NCI-H2227 treated with DMSO at 0.1 percent for 48 hours (cell line): ENCODE data around the gene BTRC.
"Not testable (repeated sequence)": the region's sequence is repeated elsewhere in the genome, so short reads cannot be mapped to it uniquely, and the experiment has no call there.

Experiments used
- DNase-seq: peaks from one replicate; lab custom pipeline; 2025; lab: John Stamatoyannopoulos, UW

BTRC gene

DNA sequence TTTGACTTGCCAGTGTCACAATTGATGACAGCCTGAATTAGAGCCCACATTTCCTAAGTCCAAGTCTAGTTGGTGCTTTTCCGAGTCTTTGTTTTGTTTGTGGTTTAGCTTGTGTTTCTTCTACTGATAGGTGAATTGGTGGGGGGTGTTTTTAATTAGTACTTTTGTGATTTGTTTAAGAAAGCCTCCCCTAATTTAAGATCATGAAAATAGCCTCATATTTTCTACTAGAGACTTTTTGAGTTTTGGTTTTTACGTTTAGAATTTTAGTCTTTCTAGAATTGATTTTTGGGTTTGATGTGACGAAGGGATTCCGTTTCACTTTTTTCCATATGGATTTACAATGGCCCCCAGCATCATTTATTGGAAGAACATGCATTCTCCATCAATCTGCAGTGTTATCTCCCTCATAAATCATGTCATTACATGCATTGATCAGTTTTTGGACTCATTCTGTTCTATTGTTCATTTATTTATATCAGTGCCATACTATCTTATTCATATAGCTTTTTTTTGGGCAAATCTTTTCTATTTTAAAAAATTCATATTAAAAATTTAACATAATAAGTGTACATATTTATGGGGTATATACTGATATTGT, 32.8 kb downstream of the BTRC start:
- DNase-seq: no peak

DNA sequence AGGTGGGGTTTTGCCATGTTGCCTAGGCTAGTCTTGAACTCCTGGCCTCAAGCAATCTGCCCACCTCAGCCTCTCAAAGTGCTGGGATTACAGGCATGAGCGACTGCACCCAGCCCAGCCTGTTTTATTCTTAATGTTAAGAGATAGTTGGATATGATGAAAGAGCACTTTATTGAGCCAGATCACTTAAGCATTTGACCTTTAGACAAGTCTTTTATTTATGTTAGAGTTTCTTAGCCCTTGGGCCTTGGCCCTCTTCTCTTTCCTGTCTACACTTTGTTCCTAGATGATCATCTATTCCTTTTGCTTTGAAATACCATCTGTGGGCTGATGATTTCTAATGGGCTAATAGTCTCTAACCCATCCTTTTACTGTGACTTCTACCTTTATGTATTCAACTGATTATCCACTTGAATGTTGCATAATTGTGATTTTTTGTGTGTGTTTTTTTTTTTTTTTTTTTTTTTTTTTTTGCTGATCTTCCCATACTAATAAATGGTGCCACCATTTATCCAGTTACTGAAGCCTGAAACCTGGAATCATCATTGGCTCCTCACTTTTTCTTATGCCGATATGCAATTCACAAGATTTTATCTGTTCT, 34.8 kb downstream of the BTRC start:
- DNase-seq: peak; percentile 35

DNA sequence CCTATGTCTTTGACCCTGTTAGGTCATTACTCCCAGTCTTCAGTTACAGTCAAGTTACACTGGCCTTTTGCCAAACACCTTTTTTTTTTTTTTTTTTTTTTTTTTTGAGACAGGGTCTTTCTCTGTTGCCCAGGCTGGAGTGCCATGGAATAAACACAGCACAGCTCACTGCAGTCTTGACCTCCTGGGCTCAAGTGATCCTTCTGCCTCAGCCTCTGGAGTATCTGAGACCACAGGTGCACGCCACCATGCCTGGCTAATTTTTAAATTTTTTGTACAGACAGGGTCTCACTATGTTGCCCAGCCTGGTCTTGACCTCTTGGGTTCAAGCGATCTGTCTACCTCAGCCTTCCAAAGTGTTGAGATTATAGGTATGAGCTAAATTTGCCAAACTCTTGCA, 35.6 kb downstream of the BTRC start:
- DNase-seq: not testable (repeated sequence)

DNA sequence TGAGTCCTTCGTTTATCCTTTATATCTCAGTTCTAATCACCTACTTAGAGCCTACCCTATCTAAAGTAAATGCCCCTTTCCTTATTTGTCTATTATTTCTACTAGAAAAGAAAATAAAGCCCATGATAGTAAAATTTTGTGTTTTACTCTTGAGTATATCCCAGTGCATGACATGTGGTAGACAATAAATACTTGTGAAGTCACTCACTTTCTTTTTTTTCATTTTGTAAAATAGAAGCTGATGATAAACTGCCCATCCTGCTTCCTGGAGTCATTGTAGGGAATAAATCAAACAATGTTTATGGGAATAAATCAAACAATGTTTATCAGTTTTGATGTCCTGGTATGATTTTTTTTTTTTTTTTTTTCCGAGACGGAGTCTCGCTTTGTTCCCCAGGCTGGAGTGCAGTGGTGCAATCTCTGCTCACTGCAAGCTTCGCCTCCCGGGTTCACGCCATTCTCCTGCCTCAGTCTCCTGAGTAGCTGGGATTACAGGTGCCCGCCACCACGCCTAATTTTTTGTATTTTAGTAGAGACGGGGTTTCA, 36.1 kb downstream of the BTRC start:
- DNase-seq: no peak

DNA sequence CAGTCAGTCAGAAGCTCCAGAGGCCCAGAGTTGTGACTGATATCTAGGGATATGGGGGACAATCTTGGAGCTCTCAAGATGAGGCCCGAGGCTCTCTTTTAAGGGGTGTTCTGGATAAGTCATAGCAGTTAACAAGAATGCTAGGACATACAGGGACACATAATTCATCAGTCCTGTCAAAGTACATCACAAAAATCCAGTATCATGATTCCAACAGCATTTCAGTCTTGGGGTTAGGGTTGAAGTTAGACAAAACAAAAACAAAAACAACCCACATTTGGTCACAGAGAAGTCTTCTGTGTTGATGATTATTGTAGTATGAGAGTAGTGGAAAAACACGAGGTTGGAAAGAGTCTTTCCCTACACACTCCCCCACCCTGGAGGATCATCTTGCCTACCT, 39.4 kb downstream of the BTRC start:
- no peak for DNase-seq

DNA sequence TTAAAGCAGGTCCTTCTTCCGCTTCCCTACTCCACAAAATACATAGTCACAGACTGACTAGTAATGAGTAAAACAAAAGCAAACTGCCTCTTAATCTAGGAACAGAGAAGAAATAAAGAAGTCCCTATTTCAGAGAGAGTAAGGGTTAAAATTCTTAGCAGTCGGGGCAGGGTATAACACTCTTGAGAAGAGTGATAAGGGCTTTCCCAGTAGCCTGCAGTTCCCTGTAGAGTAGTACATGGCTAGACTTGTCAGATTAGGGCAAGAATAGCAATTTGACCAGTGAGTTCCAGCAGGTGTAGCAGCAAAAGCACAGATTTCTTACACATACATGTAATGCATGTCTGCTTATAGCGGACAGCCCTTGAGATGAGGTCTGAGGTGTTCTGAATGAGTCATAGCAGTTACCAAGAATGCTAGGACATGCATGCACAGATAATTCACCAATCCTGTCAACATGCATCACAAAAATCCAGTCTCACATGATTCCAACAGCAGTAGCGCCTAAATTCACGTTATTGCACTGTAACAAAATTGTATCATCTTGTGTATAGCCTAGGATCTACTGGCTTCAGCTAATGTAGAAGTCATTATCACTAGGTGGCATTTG, 40.7 kb downstream of the BTRC start:
- peak; percentile 20 for DNase-seq

DNA sequence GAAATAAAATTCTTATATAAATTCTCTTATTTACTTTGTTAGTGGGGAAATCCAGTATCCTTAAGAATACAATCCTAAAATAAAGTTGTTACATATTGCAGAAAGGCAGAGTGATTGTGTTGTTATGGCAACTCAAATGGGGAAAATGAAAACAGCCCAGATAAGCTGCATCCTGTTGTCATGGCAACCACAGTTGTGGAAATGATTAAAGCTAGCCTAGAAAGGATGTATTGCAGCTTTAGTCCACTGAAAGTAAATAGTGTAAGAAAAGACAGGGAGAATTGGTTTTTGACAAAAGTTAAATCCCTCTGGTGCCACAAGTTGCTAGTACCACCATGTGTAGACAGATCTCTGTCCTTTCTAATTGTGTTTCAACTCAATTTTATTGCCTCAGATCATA, 43.2 kb downstream of the BTRC start:
- peak; percentile 34 for DNase-seq

DNA sequence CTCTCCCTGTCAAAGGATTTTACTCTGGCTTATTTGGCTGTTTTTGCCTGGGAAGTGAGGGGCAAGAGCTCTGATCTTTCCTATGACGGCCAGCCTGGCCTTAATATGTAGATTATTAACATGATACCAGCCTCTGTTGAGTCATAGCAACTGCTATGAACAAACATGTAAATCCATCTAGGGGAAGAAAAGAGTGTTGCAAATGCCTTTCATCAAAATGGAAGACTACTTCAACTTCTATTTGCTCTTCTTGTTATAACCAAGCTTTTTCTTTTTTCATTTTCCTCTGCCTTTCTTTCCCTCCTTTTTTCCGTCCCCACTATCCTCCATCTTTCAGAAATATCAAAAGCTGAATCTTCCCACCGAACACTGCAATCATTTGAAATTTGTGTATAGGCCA, 46.6 kb downstream of the BTRC start:
- no peak for DNase-seq

DNA sequence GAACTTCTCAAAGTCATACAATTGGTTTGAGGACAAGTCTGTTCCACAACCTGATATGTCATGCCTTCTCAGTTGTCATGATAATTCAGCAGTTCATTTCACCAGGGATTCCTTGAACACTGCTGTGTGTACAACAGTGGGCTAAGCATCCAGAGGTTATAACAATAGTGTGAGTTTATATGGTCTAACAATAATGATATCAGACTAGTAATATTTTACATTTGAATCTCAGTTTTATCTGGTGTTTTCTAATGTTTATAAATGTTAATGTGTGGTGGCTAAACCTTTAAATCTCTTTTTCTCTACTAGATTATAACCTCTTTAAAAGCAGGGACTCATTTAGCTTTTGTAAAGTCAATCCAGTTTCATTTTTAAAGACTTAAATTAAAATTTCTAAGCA, 48.7 kb downstream of the BTRC start:
- DNase-seq: no peak

DNA sequence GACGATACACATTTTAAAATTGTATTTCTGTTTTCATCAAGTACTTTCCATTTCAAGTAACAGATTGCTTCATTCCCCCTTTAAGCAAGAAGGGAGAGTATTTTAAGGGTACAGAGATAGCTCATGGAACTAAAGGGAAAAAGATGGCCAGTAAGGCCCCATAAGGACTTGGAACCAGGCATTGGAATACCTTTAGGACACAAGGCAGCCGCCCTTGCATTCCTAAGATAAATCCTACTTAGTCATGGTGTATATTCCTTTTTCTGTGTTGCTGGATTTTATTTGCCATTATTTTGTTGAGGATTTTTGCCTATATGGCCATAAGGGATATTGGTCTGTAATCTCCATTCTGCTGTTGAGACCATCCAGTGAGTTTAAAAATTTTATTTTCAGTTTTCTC, 49.2 kb downstream of the BTRC start:
- DNase-seq: no peak

DNA sequence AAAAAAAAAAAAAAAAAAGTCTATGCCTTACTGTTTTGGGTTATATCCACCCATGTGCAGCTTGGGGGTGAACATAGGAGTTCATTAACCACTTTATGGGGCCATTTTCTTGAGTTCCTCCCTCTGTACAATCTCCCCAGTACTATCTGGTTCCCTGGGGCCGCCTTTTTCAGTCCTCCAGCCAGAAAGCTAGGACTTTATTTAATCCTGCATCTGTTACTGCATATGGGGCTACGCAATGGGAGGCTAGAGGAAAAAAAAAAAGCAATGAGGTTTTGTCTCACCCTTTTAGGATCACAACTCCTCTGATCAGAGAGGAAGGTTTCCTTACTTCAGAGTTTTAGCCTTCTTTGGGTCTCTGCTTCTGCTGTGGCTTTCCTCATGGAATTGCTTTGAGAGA, 51.0 kb downstream of the BTRC start:
- DNase-seq: no peak

DNA sequence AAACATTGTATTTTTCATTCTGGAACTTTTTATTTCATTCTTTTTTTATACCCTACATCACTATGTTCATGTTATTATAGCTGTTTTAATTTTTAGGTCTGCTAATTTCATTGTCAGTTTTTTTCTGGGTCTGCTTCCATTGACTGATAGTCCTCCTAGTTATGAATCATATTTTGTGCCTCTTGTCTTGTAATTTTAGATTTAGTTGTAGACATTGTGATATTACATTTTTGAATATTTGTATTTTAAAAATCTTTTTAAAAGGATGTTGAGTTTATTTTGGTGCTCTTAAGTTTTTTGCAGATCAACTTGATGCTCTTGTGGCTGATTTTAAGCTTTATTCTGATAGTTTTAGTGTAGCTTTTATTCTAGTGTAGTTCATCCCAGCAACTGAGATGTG, 57.6 kb downstream of the BTRC start:
- no peak for DNase-seq

DNA sequence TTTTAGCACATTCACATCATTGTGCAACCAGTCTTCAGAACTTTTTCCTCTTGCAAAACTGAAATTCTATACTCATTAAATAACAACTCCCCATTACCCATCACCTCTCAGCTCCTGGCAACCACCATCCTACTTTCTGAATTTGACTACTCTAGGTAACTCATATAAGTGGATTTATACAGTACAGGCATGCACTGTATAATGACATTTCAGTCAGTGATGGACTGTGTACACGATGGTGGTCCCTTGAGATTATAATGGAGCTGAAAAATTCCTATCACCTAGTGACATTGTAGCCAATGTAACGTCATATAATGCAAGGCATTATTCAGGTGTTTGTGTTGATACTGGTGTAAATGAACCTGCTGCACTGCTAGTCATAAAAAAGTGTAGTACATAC, 60.1 kb downstream of the BTRC start:
- DNase-seq: no peak

DNA sequence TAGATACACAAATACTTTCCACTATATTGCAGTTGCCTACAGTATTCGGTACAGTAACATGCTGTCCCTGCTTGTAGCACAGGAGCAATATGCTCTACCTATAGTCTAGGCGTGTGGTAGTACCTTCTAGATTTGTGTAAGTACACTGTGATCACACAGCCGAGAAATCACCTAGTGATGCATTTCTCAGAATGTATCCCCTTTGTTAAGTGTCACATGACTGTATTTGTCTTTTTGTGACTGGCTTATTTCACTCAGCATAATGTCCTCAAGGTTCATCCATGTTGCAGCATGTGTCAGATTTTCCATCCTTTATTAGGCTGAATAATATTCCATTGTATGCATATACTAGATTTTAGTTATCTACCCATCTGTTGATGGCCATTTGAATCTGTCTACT, 61.9 kb downstream of the BTRC start:
- DNase-seq: no peak

DNA sequence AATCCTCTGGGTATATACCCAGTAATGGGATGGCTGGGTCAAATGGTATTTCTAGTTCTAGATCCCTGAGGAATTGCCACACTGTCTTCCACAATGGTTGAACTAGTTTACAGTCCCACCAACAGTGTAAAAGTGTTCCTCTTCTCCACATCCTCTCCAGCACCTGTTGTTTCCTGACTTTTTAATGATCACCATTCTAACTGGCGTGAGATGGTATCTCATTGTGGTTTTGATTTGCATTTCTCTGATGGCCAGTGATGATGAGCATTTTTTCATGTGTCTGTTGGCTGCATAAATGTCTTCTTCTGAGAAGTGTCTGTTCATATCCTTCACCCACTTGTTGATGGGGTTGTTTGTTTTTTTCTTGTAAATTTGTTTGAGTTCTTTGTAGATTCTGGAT, 68.0 kb downstream of the BTRC start:
- not testable (repeated sequence) for DNase-seq

DNA sequence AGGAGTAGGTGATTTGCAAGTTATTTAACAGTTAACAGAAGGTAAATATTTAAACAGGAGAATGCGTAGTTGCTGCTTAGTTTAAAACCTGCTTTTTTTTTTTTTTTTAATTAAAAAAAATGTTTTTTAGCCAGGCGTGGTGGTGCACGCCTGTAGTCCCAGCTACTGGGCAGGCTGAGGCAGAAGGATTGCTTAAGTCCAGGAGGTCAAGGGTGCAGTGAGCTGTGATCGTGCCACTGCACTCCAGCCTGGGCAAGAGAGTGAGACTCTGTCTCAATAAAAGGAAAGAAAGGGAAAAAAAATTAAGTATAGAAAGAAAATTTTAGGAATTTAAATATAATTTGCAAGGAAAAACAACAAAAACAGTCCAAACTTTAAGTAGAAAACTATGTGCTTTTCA, 71.6 kb downstream of the BTRC start:
- DNase-seq: no peak

DNA sequence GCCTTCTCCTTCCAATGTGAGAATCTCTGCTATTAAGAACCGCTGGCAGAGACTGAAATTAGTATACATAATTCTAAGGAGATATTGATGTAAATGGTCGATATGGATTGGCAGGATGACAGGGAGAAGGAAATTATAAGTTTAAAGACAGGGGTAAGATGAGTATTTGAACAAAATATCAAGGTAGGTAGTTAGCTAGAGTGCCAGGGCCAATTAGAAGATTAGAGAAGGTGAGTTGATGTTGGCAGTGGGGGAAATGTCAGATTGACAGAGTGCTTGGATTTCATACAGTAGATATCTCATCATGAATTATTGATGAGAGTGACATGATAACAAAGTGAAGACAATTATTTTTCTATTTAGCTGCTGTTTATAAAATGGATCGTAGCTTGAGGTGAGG, 74.1 kb downstream of the BTRC start:
- no peak for DNase-seq

DNA sequence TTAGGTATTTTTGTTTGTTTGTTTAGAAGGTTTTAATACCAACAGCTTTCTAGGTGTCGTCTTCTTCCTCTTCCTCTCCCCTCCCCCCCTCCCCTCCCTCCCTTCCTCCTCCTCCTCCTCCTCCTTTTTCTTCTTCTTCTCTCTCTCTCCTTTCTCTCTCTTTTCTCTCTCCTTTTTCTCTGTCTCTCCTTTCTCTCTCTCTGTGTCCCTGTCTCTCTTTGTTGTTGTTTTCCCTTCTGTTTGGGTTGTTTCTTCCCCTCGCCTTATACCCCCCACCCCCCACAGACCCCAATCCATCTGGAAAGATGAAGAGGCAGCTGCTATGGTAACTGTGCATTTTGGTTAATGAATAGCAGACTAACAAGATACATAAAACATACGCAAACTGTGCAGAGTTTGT, 75.5 kb downstream of the BTRC start:
- DNase-seq: no peak

DNA sequence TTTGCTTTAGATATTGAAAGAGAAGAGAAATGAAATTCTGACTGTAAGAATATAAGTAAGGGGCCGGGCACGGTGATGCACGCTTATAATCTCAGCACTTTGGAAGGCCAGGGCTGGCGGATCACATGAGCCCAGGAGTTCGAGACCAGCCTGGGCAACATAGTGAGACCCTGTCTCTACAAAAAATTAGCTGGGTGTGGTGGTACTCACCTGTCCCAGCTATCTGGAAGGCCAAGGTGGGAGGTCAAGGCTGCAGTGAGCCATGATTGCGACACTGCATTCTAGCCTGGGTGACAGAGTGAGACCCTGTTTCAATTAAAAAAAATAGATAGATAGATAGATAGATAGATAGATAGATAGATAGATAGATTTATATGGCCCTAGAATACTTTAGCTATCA, 82.3 kb downstream of the BTRC start:
- no peak for DNase-seq

DNA sequence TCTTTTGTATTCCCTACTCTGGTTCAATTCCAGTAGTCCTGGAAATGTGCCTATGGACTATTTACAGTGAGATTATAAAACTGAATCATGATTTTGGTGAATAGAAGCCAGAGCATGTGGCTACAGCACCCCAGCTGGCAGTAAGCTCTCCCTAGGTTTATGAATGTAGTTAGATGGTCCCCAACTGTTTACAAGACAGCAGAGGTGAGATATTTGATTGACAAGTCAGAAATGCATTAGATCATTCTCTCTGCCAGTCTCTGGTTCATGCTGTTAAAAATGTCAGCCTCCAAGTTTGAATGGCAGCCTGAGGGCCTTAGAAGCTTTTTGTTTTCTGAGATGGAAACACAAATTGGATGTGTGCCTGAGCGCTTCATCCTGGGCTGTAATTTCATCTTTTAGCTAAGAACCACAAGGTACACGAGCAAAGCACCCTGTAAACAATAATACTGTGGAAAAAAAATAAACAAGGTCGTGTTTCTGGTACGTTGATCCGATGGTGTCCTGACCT, 85.0 kb downstream of the BTRC start:
- peak; percentile 40 for DNase-seq

DNA sequence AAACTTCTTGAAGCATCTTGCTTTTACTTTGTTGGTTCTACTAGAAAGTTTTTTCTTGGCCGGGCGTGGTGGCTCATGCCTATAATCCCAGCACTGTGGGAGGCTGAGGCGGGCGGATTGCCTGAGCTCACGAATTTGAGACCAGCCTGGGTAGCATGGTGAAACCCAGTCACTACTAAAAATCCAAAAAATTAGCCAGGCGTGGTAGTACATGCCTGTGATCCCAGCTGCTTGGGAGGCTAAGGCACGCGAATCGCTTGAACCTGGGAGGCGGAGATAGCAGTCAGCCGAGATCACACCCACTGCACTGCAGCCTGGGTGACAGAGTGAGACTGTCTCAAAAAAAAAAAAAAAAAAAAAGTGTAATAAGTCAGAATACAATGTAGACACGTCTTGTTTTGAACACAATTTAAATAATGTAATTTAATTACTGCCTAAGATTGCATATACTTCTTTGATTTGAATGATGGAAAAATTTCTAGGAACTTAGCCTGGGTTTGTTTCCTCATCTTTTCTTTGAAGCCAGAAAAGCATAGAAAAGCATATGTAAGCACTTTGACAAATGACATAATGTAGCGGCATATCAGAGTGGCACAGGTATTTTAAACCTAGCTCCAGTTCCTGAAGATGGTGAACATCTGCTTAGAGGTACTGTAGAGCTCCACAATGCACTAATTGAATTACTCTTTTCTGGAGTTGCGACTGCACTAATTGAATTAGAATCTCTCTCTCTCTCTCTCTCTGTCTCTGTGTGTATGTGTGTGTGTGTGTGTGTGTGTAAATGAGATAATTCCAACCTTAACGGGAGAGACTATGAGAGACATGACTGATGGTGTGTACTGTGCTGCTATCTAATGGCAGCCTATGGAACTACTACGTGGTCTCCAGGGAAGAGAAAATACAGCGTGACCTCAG, 87.8 kb downstream of the BTRC start:
- DNase-seq: peak; percentile 31

DNA sequence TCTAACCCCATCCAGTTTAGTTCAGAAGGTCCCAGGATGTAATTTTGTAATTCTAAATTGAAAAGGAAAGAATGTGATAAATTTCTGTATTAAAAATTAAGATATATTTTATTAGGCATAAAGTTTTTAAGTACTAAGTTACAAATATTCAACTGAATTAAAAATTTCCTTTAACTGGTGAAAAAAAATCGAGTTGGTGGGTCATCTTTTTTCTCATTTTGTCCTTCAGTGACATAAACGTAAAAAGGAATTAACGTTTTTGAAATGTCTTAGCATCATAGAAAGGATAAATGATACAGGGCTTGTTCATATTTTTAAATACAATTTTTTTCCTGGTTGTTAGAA, 88.5 kb downstream of the BTRC start:
- DNase-seq: no peak
